HepG2 (cell line): ENCODE data around the gene AFG1L. TPM values are rescaled to one million over a fixed set of nuclear protein-coding genes. Genes with fewer than 3 reads are reported as not detected.
A peak's percentile ranks its signal among the peaks of the same experiment; 100 is the strongest.

Source experiments
- CBX2 ChIP-seq, 2 experiments: fragments of 200-600 bp in 1 of 2; sonication (generic); formaldehyde crosslinking in 1 of 2; IDR thresholded peaks; 2 replicates each; pipeline versions ENCODE4 v1.7.0 to v1.8.1; 2018 to 2022; ENCODE audit warnings: low read depth in 2 of 2, low read length in 1 of 2, mild to moderate bottlenecking in 1 of 2, missing genetic modification reagents in 1 of 2
- CREB1 ChIP-seq, 2 experiments: fragments of 450-650 bp in 1 of 2; IDR thresholded peaks; 2 replicates each; pipeline ENCODE4 v1.6.1; 2016 to 2017; ENCODE audit warnings: control low read depth in 1 of 2, mild to moderate bottlenecking in 1 of 2, missing compliant biosample characterization in 1 of 2, missing genetic modification characterization in 1 of 2
- CTCF ChIP-seq: sonication (generic); formaldehyde crosslinking; IDR thresholded peaks from 2 replicates; pipeline ENCODE4 v1.5.0; 2020; ENCODE audit warnings: mild to moderate bottlenecking, missing genetic modification reagents, moderate library complexity
- EZH2 ChIP-seq: conservative IDR thresholded peaks from 2 replicates; pipeline ENCODE4 v1.6.1; 2012; ENCODE audit warnings: mild to moderate bottlenecking, low read depth, low read length, moderate library complexity
- HNRNPK ChIP-seq: fragments of 200-400 bp; formaldehyde crosslinking; IDR thresholded peaks from 2 replicates; pipeline ENCODE4 v1.6.1; 2018; ENCODE audit warnings: low read length, low read depth, moderate library complexity, mild to moderate bottlenecking; ENCODE audit not compliant: poor library complexity, severe bottlenecking
- HOXD1 ChIP-seq: sonication (generic); formaldehyde crosslinking; IDR thresholded peaks from 2 replicates; pipeline ENCODE4 v1.5.0; 2020; ENCODE audit warnings: missing genetic modification reagents
- KLF6 ChIP-seq: IDR thresholded peaks from 2 replicates; pipeline ENCODE4 v1.8.0; 2016; ENCODE audit warnings: missing biosample characterization, missing genetic modification reagents
- SKI ChIP-seq: fragments of 450-650 bp; IDR thresholded peaks from one replicate; pipeline ENCODE4 v1.6.1; 2018; ENCODE audit warnings: mild to moderate bottlenecking; ENCODE audit not compliant: partially characterized antibody
- SP4 ChIP-seq: sonication (generic); formaldehyde crosslinking; IDR thresholded peaks from 2 replicates; pipeline ENCODE4 v1.8.1; 2023; ENCODE audit warnings: mild to moderate bottlenecking, missing genetic modification reagents
- TFE3 ChIP-seq: IDR thresholded peaks from 2 replicates; pipeline ENCODE4 v1.6.1; 2016
- ZKSCAN8 ChIP-seq: IDR thresholded peaks from 2 replicates; pipeline ENCODE4 v1.6.1; 2016; ENCODE audit warnings: borderline replicate concordance, missing genetic modification reagents, missing compliant biosample characterization
- ZMAT3 ChIP-seq: sonication (generic); formaldehyde crosslinking; conservative IDR thresholded peaks from 2 replicates; pipeline ENCODE4 v1.7.0; 2021; ENCODE audit warnings: missing genetic modification reagents
- ZNF34 ChIP-seq: sonication (generic); formaldehyde crosslinking; IDR thresholded peaks from 2 replicates; pipeline ENCODE4 v1.4.0; 2020; ENCODE audit warnings: mild to moderate bottlenecking, missing genetic modification reagents, borderline replicate concordance
- ZUFSP ChIP-seq: sonication (generic); formaldehyde crosslinking; IDR thresholded peaks from 2 replicates; pipeline ENCODE4 v1.9.0; 2021; ENCODE audit warnings: missing genetic modification reagents, mild to moderate bottlenecking, borderline replicate concordance
- polyA plus RNA-seq, 8 experiments: library from polyadenylated mRNA; depleted of rRNA in 3 of 8; stranded (reverse) in 7 of 8; unstranded in 1 of 8; fragments of >200 nt; fragmentation: Illumina TruSeq in 4 of 8; extraction: Trizol in 4 of 8; gene quantifications; 2 replicates each; pipeline versions ENCODE4 v1.2.1 to v1.2.3, GENCODE V29; 2011 to 2016; ENCODE audit warnings: low read depth in 4 of 8, missing spikeins in 1 of 8, mixed read lengths in 1 of 8; ENCODE audit not compliant: insufficient read depth in 1 of 8
- total RNA-seq, 5 experiments: library from RNA; depleted of rRNA; stranded (reverse); fragments of >200 nt; fragmentation: Illumina TruSeq; extraction: Trizol; gene quantifications; 2 replicates each; pipeline ENCODE4 v1.2.3, GENCODE V29; 2016; ENCODE audit warnings: low read depth in 1 of 5
- TF ChIP-seq, protein P1 (sequence below): IDR thresholded peaks from 2 replicates; pipeline ENCODE4 v1.6.1; 2016; ENCODE audit warnings: low read depth, missing genetic modification reagents, missing compliant biosample characterization

The AFG1L gene
- total and polyA plus RNA-seq, 2 of the 13 experiments (the other 11 are each of a cell fraction or from before 2014, with no cell fraction given), result 3.1 to 14.0 TPM

- TF ChIP-seq, protein P1, sequence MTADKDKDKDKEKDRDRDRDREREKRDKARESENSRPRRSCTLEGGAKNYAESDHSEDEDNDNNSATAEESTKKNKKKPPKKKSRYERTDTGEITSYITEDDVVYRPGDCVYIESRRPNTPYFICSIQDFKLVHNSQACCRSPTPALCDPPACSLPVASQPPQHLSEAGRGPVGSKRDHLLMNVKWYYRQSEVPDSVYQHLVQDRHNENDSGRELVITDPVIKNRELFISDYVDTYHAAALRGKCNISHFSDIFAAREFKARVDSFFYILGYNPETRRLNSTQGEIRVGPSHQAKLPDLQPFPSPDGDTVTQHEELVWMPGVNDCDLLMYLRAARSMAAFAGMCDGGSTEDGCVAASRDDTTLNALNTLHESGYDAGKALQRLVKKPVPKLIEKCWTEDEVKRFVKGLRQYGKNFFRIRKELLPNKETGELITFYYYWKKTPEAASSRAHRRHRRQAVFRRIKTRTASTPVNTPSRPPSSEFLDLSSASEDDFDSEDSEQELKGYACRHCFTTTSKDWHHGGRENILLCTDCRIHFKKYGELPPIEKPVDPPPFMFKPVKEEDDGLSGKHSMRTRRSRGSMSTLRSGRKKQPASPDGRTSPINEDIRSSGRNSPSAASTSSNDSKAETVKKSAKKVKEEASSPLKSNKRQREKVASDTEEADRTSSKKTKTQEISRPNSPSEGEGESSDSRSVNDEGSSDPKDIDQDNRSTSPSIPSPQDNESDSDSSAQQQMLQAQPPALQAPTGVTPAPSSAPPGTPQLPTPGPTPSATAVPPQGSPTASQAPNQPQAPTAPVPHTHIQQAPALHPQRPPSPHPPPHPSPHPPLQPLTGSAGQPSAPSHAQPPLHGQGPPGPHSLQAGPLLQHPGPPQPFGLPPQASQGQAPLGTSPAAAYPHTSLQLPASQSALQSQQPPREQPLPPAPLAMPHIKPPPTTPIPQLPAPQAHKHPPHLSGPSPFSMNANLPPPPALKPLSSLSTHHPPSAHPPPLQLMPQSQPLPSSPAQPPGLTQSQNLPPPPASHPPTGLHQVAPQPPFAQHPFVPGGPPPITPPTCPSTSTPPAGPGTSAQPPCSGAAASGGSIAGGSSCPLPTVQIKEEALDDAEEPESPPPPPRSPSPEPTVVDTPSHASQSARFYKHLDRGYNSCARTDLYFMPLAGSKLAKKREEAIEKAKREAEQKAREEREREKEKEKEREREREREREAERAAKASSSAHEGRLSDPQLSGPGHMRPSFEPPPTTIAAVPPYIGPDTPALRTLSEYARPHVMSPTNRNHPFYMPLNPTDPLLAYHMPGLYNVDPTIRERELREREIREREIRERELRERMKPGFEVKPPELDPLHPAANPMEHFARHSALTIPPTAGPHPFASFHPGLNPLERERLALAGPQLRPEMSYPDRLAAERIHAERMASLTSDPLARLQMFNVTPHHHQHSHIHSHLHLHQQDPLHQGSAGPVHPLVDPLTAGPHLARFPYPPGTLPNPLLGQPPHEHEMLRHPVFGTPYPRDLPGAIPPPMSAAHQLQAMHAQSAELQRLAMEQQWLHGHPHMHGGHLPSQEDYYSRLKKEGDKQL (CRISPR knock-in tag), result no peak
- 0 out of 2 replicates have a peak, but pooled peaks have one; percentile 16 for TF ChIP-seq ZNF34 (CRISPR knock-in tag)
- no peak for TF ChIP-seq CBX2 (IDR thresholded peaks at IDR 0.05; ENCODE audit: low read depth, low read length)
- no peak for TF ChIP-seq CBX2 (CRISPR knock-in tag; IDR thresholded peaks at IDR 0.05; ENCODE audit: low read depth)
- no peak for TF ChIP-seq CREB1 (IDR thresholded peaks at IDR 0.05)
- TF ChIP-seq CREB1 (CRISPR knock-in tag; IDR thresholded peaks at IDR 0.05), result no peak
- no peak for TF ChIP-seq EZH2
- TF ChIP-seq SKI, result peak; percentile 17
- no peak for TF ChIP-seq ZKSCAN8
- no peak for TF ChIP-seq ZUFSP (CRISPR knock-in tag)
- TF ChIP-seq SP4, result peak; percentile 45; the same call in 1 of the 2 replicates
- 0 out of 2 replicates have a peak, but pooled peaks have one; percentile 13 for TF ChIP-seq KLF6 (CRISPR knock-in tag)
- TF ChIP-seq CTCF (CRISPR knock-in tag), result peak; percentile 56
- TF ChIP-seq HNRNPK, result no peak
- peak; percentile 77; the same call in 1 of the 2 replicates for TF ChIP-seq ZMAT3 (CRISPR knock-in tag)
- TF ChIP-seq TFE3 (CRISPR knock-in tag), result no peak
- no peak for TF ChIP-seq HOXD1 (CRISPR knock-in tag)
Measured at GRCh38 chr6:108557494-108558371, 262.9 kb downstream of the AFG1L start (continued).
